Lung (tissue), 16 donors: ENCODE results near the gene DUSP22. TPM values are rescaled to one million over a fixed set of nuclear protein-coding genes. Genes with fewer than 3 reads are reported as not detected.
"Not testable (repeated sequence)": the region's sequence is repeated elsewhere in the genome, so short reads cannot be mapped to it uniquely, and the experiment has no call there.

Experiments used
- ATAC-seq: fragments of 200-7000 bp; cut with Tn5 transposase; one replicate; pipeline ENCODE4 v1.9.1; 2020; ENCODE audit warnings: moderate number of reproducible peaks; ENCODE audit not compliant: insufficient read depth, low FRiP score
- DNase-seq, 3 donors: peaks; one replicate each; pipeline ENCODE4 v3.0.0-alpha.2; 2013 to 2017
- H3K27ac ChIP-seq, 2 donors: one replicate each; pipeline ENCODE4 v1.5.1; 2013; ENCODE audit warnings: mild to moderate bottlenecking in 2 of 2, moderate library complexity in 2 of 2, control low read depth in 1 of 2, inconsistent platforms in 1 of 2, low read depth in 1 of 2, low read length in 1 of 2
- H3K27me3 ChIP-seq, 3 donors: one replicate each; pipeline ENCODE4 v1.5.1; 2013; ENCODE audit warnings: low read length in 2 of 3; ENCODE audit not compliant: control insufficient read depth in 3 of 3, insufficient read depth in 3 of 3
- H3K36me3 ChIP-seq, 4 donors: one replicate each; pipeline ENCODE4 v1.5.1; 2013; ENCODE audit warnings: low read length in 4 of 4, mild to moderate bottlenecking in 1 of 4, moderate library complexity in 1 of 4; ENCODE audit not compliant: control insufficient read depth in 4 of 4, insufficient read depth in 4 of 4
- H3K4me1 ChIP-seq, 5 donors: one replicate each; pipeline ENCODE4 v1.5.1; 2013; ENCODE audit warnings: low read length in 5 of 5, mild to moderate bottlenecking in 2 of 5, moderate library complexity in 1 of 5; ENCODE audit not compliant: control insufficient read depth in 5 of 5, insufficient read depth in 5 of 5
- H3K4me3 ChIP-seq: one replicate; pipeline ENCODE4 v1.5.1; 2013; ENCODE audit warnings: mild to moderate bottlenecking, control low read depth, moderate library complexity
- H3K9ac ChIP-seq, 2 donors: one replicate each; pipeline ENCODE4 v1.5.1; 2013; ENCODE audit warnings: low read length in 2 of 2, control low read depth in 1 of 2; ENCODE audit not compliant: insufficient read depth in 1 of 2
- H3K9me3 ChIP-seq, 4 donors: one replicate each; pipeline ENCODE4 v1.5.1; 2013; ENCODE audit warnings: low read length in 3 of 4, mild to moderate bottlenecking in 1 of 4, moderate library complexity in 1 of 4; ENCODE audit not compliant: control insufficient read depth in 4 of 4, insufficient read depth in 3 of 4
- whole genome bisulfite sequencing, 2 donors: extraction: QIAGEN DNeasy Blood & Tissue Kit; methylation state at CpG; one replicate each; pipeline ENCODE4 v1.1.7; 2013; 5-methylcytosine and 5-hydroxymethylcytosine counted together
- long read RNA-seq, 5 donors: transcript quantifications; one replicate each; lab custom pipeline, GENCODE V29; 2026
- polyA plus RNA-seq, 2 donors: library from polyadenylated mRNA; stranded (reverse); fragments of 200-250 nt; gene quantifications; one replicate each; pipeline ENCODE4 v1.2.1, GENCODE V29; 2013
- total RNA-seq, 2 donors: library from RNA; depleted of rRNA in 1 of 2; stranded (reverse); fragments of >200 nt in 1 of 2; gene quantifications; one replicate each; pipeline ENCODE4 v1.2.1, GENCODE V29; 2014 to 2021
- TF ChIP-seq, protein P1 (sequence below): IDR thresholded peaks from 2 replicates; pipeline ENCODE4 v1.5.1; 2012; ENCODE audit warnings: mild to moderate bottlenecking; ENCODE audit errors: control extremely low read depth, extremely low read depth
- donor health status: control.
- donor health status: control.
- donor health status: Bipolar disorder and iron deficiency.
- donor health status: healthy.
- donor health status: DM: yes; HTN: yes; CAD: no.

DUSP22 gene, protein sequence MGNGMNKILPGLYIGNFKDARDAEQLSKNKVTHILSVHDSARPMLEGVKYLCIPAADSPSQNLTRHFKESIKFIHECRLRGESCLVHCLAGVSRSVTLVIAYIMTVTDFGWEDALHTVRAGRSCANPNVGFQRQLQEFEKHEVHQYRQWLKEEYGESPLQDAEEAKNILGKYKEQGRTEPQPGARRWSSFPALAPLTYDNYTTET
- total RNA-seq (10 to 100 TPM; 38.9 to 51.1 TPM), polyA plus RNA-seq (10 to 100 TPM; 39.1 to 48.5 TPM)
- long read RNA-seq, donor 1, partial matches to known transcripts, result 0 of 8 reads
- long read RNA-seq, donor 1, other reads (novel, unspliced or antisense), result 0 of 8 reads
- long read RNA-seq, donor 2, partial matches to known transcripts, result 0 of 9 reads
- long read RNA-seq, donor 2, other reads (novel, unspliced or antisense), result 0 of 9 reads
- long read RNA-seq, donor 3, partial matches to known transcripts, result 0 of 5 reads
- long read RNA-seq, donor 3, other reads (novel, unspliced or antisense), result 0 of 5 reads
- long read RNA-seq, donor 4, partial matches to known transcripts, result 0 of 3 reads
- long read RNA-seq, donor 4, other reads (novel, unspliced or antisense), result 0 of 3 reads
- long read RNA-seq, donor 5, transcript DUSP22-201 (8 exons, 1,485 nt), result major isoform, 5 of 24 reads
- long read RNA-seq, donor 5, partial matches to known transcripts, result 11 of 24 reads
- long read RNA-seq, donor 5, other reads (novel, unspliced or antisense), result 0 of 24 reads

- Histone ChIP-seq H3K9me3 (peaks cover 0 to 4% (median 0%) of the 10 kb centered on the region in 4 donors), H3K4me1 (peaks cover 0 to 18% (median 6%) of the 10 kb centered on the region in 5 donors), H3K36me3 (no peaks in the 10 kb centered on the region), H3K27ac (peak within 1 kb of the TSS; percentile 93 to 98), H3K27me3 (no peaks in the 10 kb centered on the region), H3K9ac (peak within 1 kb of the TSS; percentile 76 to 83), H3K4me3 (peak within 1 kb of the TSS; percentile 57)
- ATAC-seq, result peak; percentile 85
- TF ChIP-seq, protein P1, sequence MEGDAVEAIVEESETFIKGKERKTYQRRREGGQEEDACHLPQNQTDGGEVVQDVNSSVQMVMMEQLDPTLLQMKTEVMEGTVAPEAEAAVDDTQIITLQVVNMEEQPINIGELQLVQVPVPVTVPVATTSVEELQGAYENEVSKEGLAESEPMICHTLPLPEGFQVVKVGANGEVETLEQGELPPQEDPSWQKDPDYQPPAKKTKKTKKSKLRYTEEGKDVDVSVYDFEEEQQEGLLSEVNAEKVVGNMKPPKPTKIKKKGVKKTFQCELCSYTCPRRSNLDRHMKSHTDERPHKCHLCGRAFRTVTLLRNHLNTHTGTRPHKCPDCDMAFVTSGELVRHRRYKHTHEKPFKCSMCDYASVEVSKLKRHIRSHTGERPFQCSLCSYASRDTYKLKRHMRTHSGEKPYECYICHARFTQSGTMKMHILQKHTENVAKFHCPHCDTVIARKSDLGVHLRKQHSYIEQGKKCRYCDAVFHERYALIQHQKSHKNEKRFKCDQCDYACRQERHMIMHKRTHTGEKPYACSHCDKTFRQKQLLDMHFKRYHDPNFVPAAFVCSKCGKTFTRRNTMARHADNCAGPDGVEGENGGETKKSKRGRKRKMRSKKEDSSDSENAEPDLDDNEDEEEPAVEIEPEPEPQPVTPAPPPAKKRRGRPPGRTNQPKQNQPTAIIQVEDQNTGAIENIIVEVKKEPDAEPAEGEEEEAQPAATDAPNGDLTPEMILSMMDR, result no peak
- 30 to 32% methylated on average over 82 to 85 of the region's 85 CpGs for WGBS, 2 donors
- DNase-seq, result peak; percentile 87 to 94 (median 89)
These were observed at the start of gene DUSP22 for GRCh38 chr6:291697-292505. DUSP22 (plus strand) TSS chr6:292487; CDS start chr6:292540, 53 bp downstream.

DNA sequence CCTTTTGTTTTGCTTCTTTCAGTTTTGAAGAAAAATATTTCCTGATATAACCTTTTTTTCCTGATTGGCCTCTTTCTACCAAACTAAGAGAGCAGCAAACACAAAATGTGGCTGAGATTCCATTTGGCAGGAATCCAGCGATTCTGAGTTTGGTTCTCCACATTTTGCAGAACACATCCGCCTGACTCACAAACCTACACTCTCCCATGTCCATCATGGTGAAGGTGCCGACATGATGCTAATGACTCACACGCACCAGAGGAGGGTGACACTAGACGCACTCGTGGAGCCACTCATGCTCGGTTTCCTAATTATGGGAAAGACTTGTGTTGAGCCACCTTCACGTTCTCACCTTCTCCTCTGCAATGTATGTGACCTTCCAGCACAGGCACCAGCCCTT, 45.9 kb upstream of the DUSP22 start:
- Histone ChIP-seq H3K36me3 (no peaks in the 10 kb centered on the region), H3K27me3 (no peaks in the 10 kb centered on the region), H3K4me3 (no peak overlapping the region), H3K4me1 (no peaks in the 10 kb centered on the region), H3K9ac (no peak overlapping the region), H3K27ac (no peak overlapping the region), H3K9me3 (peaks cover 0 to 2% (median 0%) of the 10 kb centered on the region in 4 donors)
- DNase-seq (no peak), ATAC-seq (no peak)
- TF ChIP-seq, protein P1, result no peak
- 82 to 86% methylated on average over 8 of the region's 8 CpGs for WGBS, 2 donors

GRCh38 chr6:247351-247750, 44.9 kb upstream of the DUSP22 start:
- DNase-seq (no peak), ATAC-seq (no peak)
- Histone ChIP-seq H3K27ac (no peak overlapping the region), H3K4me1 (no peaks in the 10 kb centered on the region), H3K27me3 (no peaks in the 10 kb centered on the region), H3K4me3 (no peak overlapping the region), H3K9me3 (peaks cover 0 to 2% (median 0%) of the 10 kb centered on the region in 4 donors), H3K36me3 (no peaks in the 10 kb centered on the region), H3K9ac (no peak overlapping the region)
- TF ChIP-seq, protein P1, result no peak
- WGBS, 2 donors, result 72 to 89% methylated on average over 5 of the region's 5 CpGs

- H3K9ac ChIP-seq, H3K4me3 ChIP-seq, H3K9me3 ChIP-seq, H3K27me3 ChIP-seq, H3K36me3 ChIP-seq, DNase-seq, H3K27ac ChIP-seq, ATAC-seq, H3K4me1 ChIP-seq: not testable (repeated sequence)
- 81% methylated on average over 6 of the region's 6 CpGs for WGBS, 2 donors
These were observed 44.2 kb upstream of the DUSP22 start for GRCh38 chr6:248046-248445.
